HepG2 (cell line): ENCODE data around the gene RTRAF. TPM values are rescaled to one million over a fixed set of nuclear protein-coding genes. Genes with fewer than 3 reads are reported as not detected.

Experiments used
- DNMT3B ChIP-seq: conservative IDR thresholded peaks from 2 replicates; pipeline ENCODE4 v1.6.1; 2016; ENCODE audit warnings: missing biosample characterization, control low read depth
- ELF3 ChIP-seq: IDR thresholded peaks from 2 replicates; pipeline ENCODE4 v1.6.1; 2016; ENCODE audit warnings: missing genetic modification reagents, missing compliant biosample characterization
- FOXA3 ChIP-seq: IDR thresholded peaks from 2 replicates; pipeline ENCODE4 v1.6.1; 2016; ENCODE audit warnings: missing genetic modification reagents, missing compliant biosample characterization
- FOXC1 ChIP-seq: sonication (generic); formaldehyde crosslinking; IDR thresholded peaks from 2 replicates; pipeline ENCODE4 v1.8.0; 2022; ENCODE audit warnings: mild to moderate bottlenecking, missing genetic modification reagents, borderline replicate concordance
- HNF4A ChIP-seq: sonication (generic); formaldehyde crosslinking; IDR thresholded peaks from 2 replicates; pipeline ENCODE4 v1.4.0; 2020; ENCODE audit warnings: missing genetic modification reagents
- KAT7 ChIP-seq: IDR thresholded peaks from 2 replicates; pipeline ENCODE4 v1.6.1; 2018; ENCODE audit warnings: borderline replicate concordance, missing compliant biosample characterization
- LRRFIP1 ChIP-seq: sonication (generic); formaldehyde crosslinking; conservative IDR thresholded peaks from 2 replicates; pipeline ENCODE4 v1.4.0; 2020; ENCODE audit warnings: missing genetic modification reagents
- MAFF ChIP-seq: IDR thresholded peaks from 2 replicates; pipeline ENCODE4 v1.6.1; 2011; ENCODE audit warnings: low read depth, low read length, improper control_type of control experiment
- MXD3 ChIP-seq: IDR thresholded peaks from 2 replicates; pipeline ENCODE4 v1.6.1; 2016; ENCODE audit warnings: mild to moderate bottlenecking, missing biosample characterization, missing genetic modification reagents
- PPARG ChIP-seq: conservative IDR thresholded peaks from 2 replicates; pipeline ENCODE4 v1.6.1; 2016; ENCODE audit warnings: missing biosample characterization, missing genetic modification reagents
- RARA ChIP-seq: IDR thresholded peaks from 2 replicates; pipeline ENCODE4 v1.6.1; 2016; ENCODE audit warnings: missing genetic modification reagents, missing compliant biosample characterization
- SMARCE1 ChIP-seq: fragments of 450-650 bp; IDR thresholded peaks from 2 replicates; pipeline ENCODE4 v1.6.1; 2017; ENCODE audit warnings: borderline replicate concordance
- SNAPC2 ChIP-seq: sonication (generic); formaldehyde crosslinking; IDR thresholded peaks from 2 replicates; pipeline ENCODE4 v1.8.1; 2022; ENCODE audit warnings: mild to moderate bottlenecking, missing genetic modification reagents
- SOX13 ChIP-seq, 3 experiments: fragments of 450-650 bp in 1 of 3; sonication (generic) in 1 of 3; formaldehyde crosslinking in 1 of 3; IDR thresholded peaks in 2 of 3; conservative IDR thresholded peaks in 1 of 3; 2 replicates each; pipeline versions ENCODE4 v1.5.0 to v1.6.1; 2016 to 2020; ENCODE audit warnings: antibody characterized with exemption in 1 of 3, mild to moderate bottlenecking in 1 of 3, missing compliant biosample characterization in 1 of 3, missing genetic modification reagents in 1 of 3, moderate library complexity in 1 of 3
- TOE1 ChIP-seq: sonication (generic); formaldehyde crosslinking; IDR thresholded peaks from 2 replicates; pipeline ENCODE4 v1.4.0; 2020; ENCODE audit warnings: mild to moderate bottlenecking, missing genetic modification reagents
- USF2 ChIP-seq, 2 experiments: sonication (generic) in 1 of 2; formaldehyde crosslinking in 1 of 2; IDR thresholded peaks; 2 replicates each; pipeline versions ENCODE4 v1.5.1 to v1.6.1; 2011 to 2020; ENCODE audit warnings: borderline replicate concordance in 1 of 2, low read depth in 1 of 2, low read length in 1 of 2, mild to moderate bottlenecking in 1 of 2, missing genetic modification reagents in 1 of 2, moderate library complexity in 1 of 2
- XRCC5 ChIP-seq: fragments of 200-400 bp; formaldehyde crosslinking; optimal IDR thresholded peaks from 2 replicates; pipeline ENCODE3; 2017; ENCODE audit warnings: mild to moderate bottlenecking, low read length
- ZMYM4 ChIP-seq: sonication (generic); formaldehyde crosslinking; IDR thresholded peaks from 2 replicates; pipeline ENCODE4 v1.8.1; 2023; ENCODE audit warnings: mild to moderate bottlenecking, missing genetic modification reagents
- ZNF260 ChIP-seq: sonication (generic); formaldehyde crosslinking; IDR thresholded peaks from 2 replicates; pipeline ENCODE4 v1.4.0; 2020; ENCODE audit warnings: missing genetic modification reagents, low read depth, mild to moderate bottlenecking, borderline replicate concordance
- ZNF275 ChIP-seq: sonication (generic); formaldehyde crosslinking; IDR thresholded peaks from 2 replicates; pipeline ENCODE4 v1.8.0; 2022; ENCODE audit warnings: missing genetic modification reagents, mild to moderate bottlenecking, inconsistent platforms, borderline replicate concordance
- ZNF333 ChIP-seq: sonication (generic); formaldehyde crosslinking; IDR thresholded peaks from 2 replicates; pipeline ENCODE4 v1.4.0; 2020; ENCODE audit warnings: mild to moderate bottlenecking, missing genetic modification reagents, borderline replicate concordance
- ZNF33B ChIP-seq: sonication (generic); formaldehyde crosslinking; IDR thresholded peaks from 2 replicates; pipeline ENCODE4 v1.5.1; 2020; ENCODE audit warnings: mild to moderate bottlenecking, missing genetic modification reagents
- ZNF556 ChIP-seq: sonication (generic); formaldehyde crosslinking; IDR thresholded peaks from 2 replicates; pipeline ENCODE4 v1.4.0; 2020; ENCODE audit warnings: mild to moderate bottlenecking, missing genetic modification reagents, borderline replicate concordance
- ZNF749 ChIP-seq: sonication (generic); formaldehyde crosslinking; IDR thresholded peaks from 2 replicates; pipeline ENCODE4 v1.8.0; 2022; ENCODE audit warnings: mild to moderate bottlenecking, missing genetic modification reagents, moderate library complexity, borderline replicate concordance
- ZSCAN20 ChIP-seq: sonication (generic); formaldehyde crosslinking; IDR thresholded peaks from 2 replicates; pipeline ENCODE4 v1.4.0; 2020; ENCODE audit warnings: missing genetic modification reagents, mild to moderate bottlenecking, borderline replicate concordance
- polyA plus RNA-seq, 8 experiments: library from polyadenylated mRNA; depleted of rRNA in 3 of 8; stranded (reverse) in 7 of 8; unstranded in 1 of 8; fragments of >200 nt; fragmentation: Illumina TruSeq in 4 of 8; extraction: Trizol in 4 of 8; gene quantifications; 2 replicates each; pipeline versions ENCODE4 v1.2.1 to v1.2.3, GENCODE V29; 2011 to 2016; ENCODE audit warnings: low read depth in 4 of 8, missing spikeins in 1 of 8, mixed read lengths in 1 of 8; ENCODE audit not compliant: insufficient read depth in 1 of 8
- total RNA-seq, 5 experiments: library from RNA; depleted of rRNA; stranded (reverse); fragments of >200 nt; fragmentation: Illumina TruSeq; extraction: Trizol; gene quantifications; 2 replicates each; pipeline ENCODE4 v1.2.3, GENCODE V29; 2016; ENCODE audit warnings: low read depth in 1 of 5

RTRAF gene
- total and polyA plus RNA-seq, 2 of the 13 experiments (the other 11 are each of a cell fraction or from before 2014, with no cell fraction given): 137 to 258 TPM

GRCh38 chr14:51979088-51979709 is 10.1 kb upstream of the RTRAF start (continued):
- TF ChIP-seq ZNF275 (CRISPR knock-in tag) (no peak), ZNF333 (CRISPR knock-in tag) (no peak), ZMYM4 (CRISPR knock-in tag) (no peak), ZNF260 (CRISPR knock-in tag) (no peak), LRRFIP1 (no peak), MAFF (0 out of 2 replicates have a peak, but pooled peaks have one; percentile 19), SOX13 (IDR thresholded peaks at IDR 0.05) (no peak), SOX13 (CRISPR knock-in tag; conservative IDR thresholded peaks at IDR 0.05 in 1 of 2, IDR thresholded peaks at IDR 0.05 in 1 of 2) (no peak), ZNF556 (CRISPR knock-in tag) (no peak), SNAPC2 (no peak), ZSCAN20 (no peak), SMARCE1 (no peak), MXD3 (no peak), HNF4A (peak; percentile 32; the same call in 1 of the 2 replicates), RARA (CRISPR knock-in tag) (no peak), XRCC5 (peak; percentile 70), ZNF749 (CRISPR knock-in tag) (no peak), TOE1 (no peak), DNMT3B (CRISPR knock-in tag) (no peak), KAT7 (CRISPR knock-in tag) (no peak), ELF3 (CRISPR knock-in tag) (no peak), FOXC1 (CRISPR knock-in tag) (no peak), ZNF33B (no peak), PPARG (no peak), FOXA3 (CRISPR knock-in tag) (no peak), USF2 (IDR thresholded peaks at IDR 0.05; ENCODE audit: low read depth, low read length) (no peak), USF2 (CRISPR knock-in tag; IDR thresholded peaks at IDR 0.05; ENCODE audit: borderline replicate concordance) (no peak)
